Body of pancreas (tissue), 4 donors: Measurements from ENCODE around the gene MBD4. TPM values are rescaled to one million over a fixed set of nuclear protein-coding genes. Genes with fewer than 3 reads are reported as not detected.
"Not testable (repeated sequence)": the region's sequence is repeated elsewhere in the genome, so short reads cannot be mapped to it uniquely, and the experiment has no call there.

Source experiments
- ATAC-seq: fragments of 150-250 bp; one replicate; pipeline ENCODE4 v1.9.1; 2016
- DNase-seq, 4 donors: peaks; one replicate each; pipeline ENCODE4 v3.0.0-alpha.2; 2019
- H3K27ac ChIP-seq, 4 donors: fragments of 200-600 bp; sonication (generic); 1 replicate in 3 of 4; 2 replicates in 1 of 4; pipeline versions ENCODE4 v1.5.1 to v1.6.1; 2016 to 2019; ENCODE audit warnings: mild to moderate bottlenecking in 1 of 4, mixed read lengths in 1 of 4, moderate library complexity in 1 of 4
- H3K27me3 ChIP-seq, 2 donors: fragments of 200-600 bp; sonication (generic); one replicate each; pipeline ENCODE4 v1.6.0; 2016; ENCODE audit warnings: mild to moderate bottlenecking in 1 of 2
- H3K36me3 ChIP-seq, 2 donors: fragments of 200-600 bp; sonication (generic); replicated peaks in 1 of 2; 2 replicates each; pipeline ENCODE4 v1.5.1; 2016; ENCODE audit warnings: low read depth in 2 of 2; ENCODE audit not compliant: insufficient read depth in 1 of 2
- H3K4me1 ChIP-seq: fragments of 200-600 bp; sonication (generic); one replicate; pipeline ENCODE4 v1.6.0; 2016
- H3K4me3 ChIP-seq, 2 donors: fragments of 200-600 bp; sonication (generic); 1 replicate in 1 of 2; 2 replicates in 1 of 2; pipeline ENCODE4 v1.5.1; 2016 to 2019
- H3K9me3 ChIP-seq, 3 donors: fragments of 200-600 bp; sonication (generic); 1 replicate in 2 of 3; 2 replicates in 1 of 3; pipeline ENCODE4 v1.5.1; 2016
- POLR2A ChIP-seq, 3 donors: fragments of 450-650 bp; IDR thresholded peaks; one replicate each; pipeline ENCODE4 v1.6.1; 2016; ENCODE audit warnings: antibody characterized with exemption in 3 of 3, mild to moderate bottlenecking in 2 of 3
- WGBS, 2 donors: methylation state at CpG; one replicate each; pipeline ENCODE4 v1.1.5; 2017; 5-methylcytosine and 5-hydroxymethylcytosine counted together
- intact Hi-C: fragments of 100-400 bp; cut with DNase I; formaldehyde crosslinking; loops from one replicate; pipeline ENCODE4 v1.15.1; 2023
- total RNA-seq, 2 donors: library from RNA; depleted of rRNA; stranded (reverse); fragments of >200 nt; gene quantifications; one replicate each; pipeline ENCODE4 v1.1.0, GENCODE V29; 2016
- TF ChIP-seq, protein P1 (sequence below), 7 experiments: fragments of 450-650 bp in 4 of 7; fragments of 200-600 bp in 3 of 7; sonication (generic) in 3 of 7; IDR thresholded peaks; one replicate each; pipeline ENCODE4 v1.5.1; 2016 to 2019; ENCODE audit warnings: antibody characterized with exemption in 7 of 7

The MBD4 gene
- total RNA-seq, 2 donors from 2014 or later: 18.7 to 23.1 TPM

DNA sequence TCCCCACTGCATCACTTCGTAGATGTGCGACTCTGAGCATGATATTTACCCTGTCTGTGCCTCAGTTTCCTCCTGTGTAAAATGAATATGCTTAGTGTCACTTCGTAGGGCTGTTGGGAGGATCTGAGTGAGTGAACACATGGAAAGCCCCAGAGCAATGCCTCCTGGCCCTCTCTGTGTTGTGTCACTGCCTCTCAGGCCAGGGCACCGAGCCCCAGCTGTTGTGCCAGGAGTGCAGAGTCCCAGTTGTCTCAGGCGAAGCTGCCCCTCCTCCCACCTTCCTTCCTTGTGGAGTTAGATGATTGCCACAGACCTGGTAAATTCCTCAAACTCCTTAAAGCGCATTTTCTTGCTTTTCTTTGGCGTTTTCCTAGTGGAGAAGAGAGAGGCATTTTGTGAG lies 37.5 kb downstream of the MBD4 start:
- DNase-seq: no peak
- WGBS, 2 donors: 75 to 76% methylated on average over 7 of the region's 7 CpGs

DNA sequence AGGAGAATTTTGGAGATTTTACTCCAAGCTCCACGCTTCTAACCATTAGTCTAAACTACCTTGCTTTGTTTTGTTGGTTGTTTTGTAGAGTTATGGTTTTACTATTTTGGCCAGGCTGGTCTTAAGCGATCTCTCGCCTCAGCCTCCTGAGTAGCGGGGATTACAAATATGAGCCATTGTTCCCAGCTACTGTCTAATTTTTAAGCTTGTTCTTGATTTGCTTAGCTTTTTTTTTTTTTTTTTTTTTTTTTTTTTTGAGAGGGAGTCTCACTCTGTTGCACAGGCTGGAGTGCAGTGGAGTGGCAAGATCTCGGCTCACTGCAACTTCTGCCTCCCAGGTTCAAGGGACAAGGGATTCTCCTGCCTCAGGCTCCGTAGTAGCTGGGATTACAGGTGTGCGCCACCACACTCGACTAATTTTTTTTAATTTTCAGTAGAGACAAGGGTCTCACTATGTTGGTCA lies 39.8 kb downstream of the MBD4 start:
- peak in 1 of 4 donors; percentile 23 for DNase-seq
- peak; percentile 22 for ATAC-seq
- Histone ChIP-seq H3K36me3 (no peaks in the 10 kb centered on the region), H3K9me3 (no peaks in the 10 kb centered on the region), H3K4me1 (peaks cover 19% of the 10 kb centered on the region), H3K4me3 (peak overlapping the region in 1 of 2 donors; percentile 96), H3K27me3 (no peaks in the 10 kb centered on the region), H3K27ac (peak overlapping the region in 3 of 4 donors; percentile 76 to 95 (median 88))
- peak; percentile 24 to 79 (median 68) for TF ChIP-seq POLR2A (IDR thresholded peaks at IDR 0.05)
- TF ChIP-seq, protein P1, sequence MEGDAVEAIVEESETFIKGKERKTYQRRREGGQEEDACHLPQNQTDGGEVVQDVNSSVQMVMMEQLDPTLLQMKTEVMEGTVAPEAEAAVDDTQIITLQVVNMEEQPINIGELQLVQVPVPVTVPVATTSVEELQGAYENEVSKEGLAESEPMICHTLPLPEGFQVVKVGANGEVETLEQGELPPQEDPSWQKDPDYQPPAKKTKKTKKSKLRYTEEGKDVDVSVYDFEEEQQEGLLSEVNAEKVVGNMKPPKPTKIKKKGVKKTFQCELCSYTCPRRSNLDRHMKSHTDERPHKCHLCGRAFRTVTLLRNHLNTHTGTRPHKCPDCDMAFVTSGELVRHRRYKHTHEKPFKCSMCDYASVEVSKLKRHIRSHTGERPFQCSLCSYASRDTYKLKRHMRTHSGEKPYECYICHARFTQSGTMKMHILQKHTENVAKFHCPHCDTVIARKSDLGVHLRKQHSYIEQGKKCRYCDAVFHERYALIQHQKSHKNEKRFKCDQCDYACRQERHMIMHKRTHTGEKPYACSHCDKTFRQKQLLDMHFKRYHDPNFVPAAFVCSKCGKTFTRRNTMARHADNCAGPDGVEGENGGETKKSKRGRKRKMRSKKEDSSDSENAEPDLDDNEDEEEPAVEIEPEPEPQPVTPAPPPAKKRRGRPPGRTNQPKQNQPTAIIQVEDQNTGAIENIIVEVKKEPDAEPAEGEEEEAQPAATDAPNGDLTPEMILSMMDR (IDR thresholded peaks at IDR 0.05): no peak
- 41 to 44% methylated on average over 8 of the region's 8 CpGs for WGBS, 2 donors
- intact Hi-C loops: no loop called here

More for the DNA sequence above, 37.5 kb downstream of the MBD4 start:
- no peaks in the 10 kb centered on the region for H3K9me3 ChIP-seq
- H3K36me3 ChIP-seq: no peaks in the 10 kb centered on the region
- H3K27me3 ChIP-seq: no peaks in the 10 kb centered on the region
- TF ChIP-seq, protein P1 (IDR thresholded peaks at IDR 0.05): no peak
- no peak for TF ChIP-seq POLR2A (IDR thresholded peaks at IDR 0.05)
- H3K4me3 ChIP-seq: no peak overlapping the region
- intact Hi-C loops: no loop called here
- H3K27ac ChIP-seq: no peak overlapping the region
- ATAC-seq: no peak
- peaks cover 16% of the 10 kb centered on the region for H3K4me1 ChIP-seq

GRCh38 chr3:129399145-129399894 lies 40.4 kb downstream of the MBD4 start:
- TF ChIP-seq, protein P1 (IDR thresholded peaks at IDR 0.05): peak; percentile 61 to 94 (median 86)
- TF ChIP-seq POLR2A (IDR thresholded peaks at IDR 0.05): no peak
- DNase-seq: peak; percentile 81 to 90 (median 87)
- intact Hi-C loops: no loop called here
- Histone ChIP-seq H3K4me1 (peaks cover 19% of the 10 kb centered on the region), H3K4me3 (peak overlapping the region; percentile 65 to 96), H3K27ac (peak overlapping the region; percentile 76 to 95 (median 86)), H3K27me3 (no peaks in the 10 kb centered on the region), H3K36me3 (no peaks in the 10 kb centered on the region), H3K9me3 (no peaks in the 10 kb centered on the region)
- 0% methylated on average over 23 to 25 of the region's 25 CpGs for WGBS, 2 donors
- ATAC-seq: peak; percentile 97

- TF ChIP-seq, protein P1 (IDR thresholded peaks at IDR 0.05): no peak
- no peak for TF ChIP-seq POLR2A (IDR thresholded peaks at IDR 0.05)
- peaks cover 19% of the 10 kb centered on the region for H3K4me1 ChIP-seq
- peak; percentile 9 to 29 (median 22) for DNase-seq
- H3K4me3 ChIP-seq: peak overlapping the region; percentile 65 to 96
- ATAC-seq: no peak
- 0 to 1% methylated on average over 7 to 18 of the region's 18 CpGs for WGBS, 2 donors
- H3K36me3 ChIP-seq: no peaks in the 10 kb centered on the region
- H3K9me3 ChIP-seq: no peaks in the 10 kb centered on the region
- intact Hi-C loops: no loop called here
- no peaks in the 10 kb centered on the region for H3K27me3 ChIP-seq
- peak overlapping the region in 3 of 4 donors; percentile 76 to 95 (median 88) for H3K27ac ChIP-seq
Observed at GRCh38 chr3:129398803-129399144, 41.0 kb downstream of the MBD4 start.

- Histone ChIP-seq H3K36me3 (peaks cover 0 to 18% of the 10 kb centered on the region in 2 donors), H3K4me1 (peaks cover 19% of the 10 kb centered on the region)
- H3K27ac ChIP-seq, ATAC-seq, DNase-seq, intact Hi-C loops, H3K9me3 ChIP-seq, H3K27me3 ChIP-seq, H3K4me3 ChIP-seq: not testable (repeated sequence)
- 67 to 84% methylated on average over 3 to 13 of the region's 17 CpGs for WGBS, 2 donors
Observed at GRCh38 chr3:129393760-129394564, 45.8 kb downstream of the MBD4 start.
